Pancreas (tissue), 10 donors: ENCODE results near the gene TTC8. TPM values are rescaled to one million over a fixed set of nuclear protein-coding genes. Genes with fewer than 3 reads are reported as not detected.

Experiments
- ATAC-seq, 4 donors: fragments of 200-7000 bp; cut with Tn5 transposase; one replicate each; pipeline versions ENCODE4 v1.8.0 to v1.9.1; 2020; ENCODE audit warnings: mild to moderate bottlenecking in 4 of 4, moderate library complexity in 4 of 4
- DNase-seq, 6 donors: peaks; one replicate each; pipeline ENCODE4 v3.0.0-alpha.2; 2020
- FAIRE-seq: peaks from 2 replicates; lab custom pipeline; 2012; peaks lifted over from hg19 to GRCh38; lab: Jason Lieb, UNC
- H3K27ac ChIP-seq, 4 donors: fragments of 200-600 bp; sonication (generic); 1 replicate in 3 of 4; 2 replicates in 1 of 4; pipeline versions ENCODE4 v1.5.0 to v1.8.0; 2020
- H3K27me3 ChIP-seq, 4 donors: fragments of 200-600 bp; one replicate each; pipeline ENCODE4 v1.8.0; 2021
- H3K36me3 ChIP-seq, 3 donors: fragments of 200-600 bp; sonication (generic) in 1 of 3; one replicate each; pipeline versions ENCODE4 v1.5.0 to v1.8.0; 2020 to 2021
- H3K4me1 ChIP-seq, 3 donors: fragments of 200-600 bp; one replicate each; pipeline ENCODE4 v1.8.0; 2021
- H3K4me3 ChIP-seq, 4 donors: fragments of 200-600 bp; sonication (generic) in 2 of 4; one replicate each; pipeline versions ENCODE4 v1.5.0 to v1.8.0; 2020 to 2021
- H3K9me3 ChIP-seq, 4 donors: fragments of 200-600 bp; one replicate each; pipeline ENCODE4 v1.8.0; 2021
- WGBS, 2 donors: extraction: QIAGEN DNeasy Blood & Tissue Kit; methylation state at CpG; one replicate each; pipeline ENCODE4 v1.1.7; 2013; 5-methylcytosine and 5-hydroxymethylcytosine counted together
- intact Hi-C, 3 donors: fragments of 100-400 bp; cut with DNase I; formaldehyde crosslinking; loops; one replicate each; pipeline versions ENCODE4 v1.11.1 to v1.14.2; 2022
- polyA plus RNA-seq, 2 donors: library from polyadenylated mRNA; stranded (reverse); fragments of 200-250 nt; gene quantifications; one replicate each; pipeline ENCODE4 v1.2.3, GENCODE V29; 2013
- total RNA-seq, 6 donors: library from RNA; stranded (reverse); fragmentation: NEBNext Ultra II Directional in 4 of 6; extraction: Animal tissue kit (Norgen Biotek cat#: 25700) in 4 of 6; gene quantifications; one replicate each; pipeline versions ENCODE4 v1.2.1 to v1.2.4, GENCODE V29; 2021 to 2023
- TF ChIP-seq, protein P1 (sequence below), 4 donors: fragments of 200-600 bp; sonication (generic) in 3 of 4; IDR thresholded peaks; one replicate each; pipeline versions ENCODE4 v1.5.0 to v1.8.0; 2021; ENCODE audit warnings: antibody characterized with exemption in 4 of 4
- donor health status: healthy with polysubstance abuse.
- donor health status: DM: no; HTN: no; CAD: no; lungs with moderate emphysema.
- donor health status: DM: no; HTN: no; CAD: no.
- donor health status: control.
- donor health status: control.
- donor health status: Bipolar disorder and iron deficiency.
- donor health status: DM: yes; HTN: yes; CAD: no.
- donor health status: DM: no; HTN: no; CAD: no.
- donor health status: DM: no; HTN: no; CAD: no.
- donor health status: DM: yes; HTN: yes; CAD: no.

Gene TTC8
- total and polyA plus RNA-seq, 8 donors: 5.9 to 35.9 (median 10.2) TPM

DNA sequence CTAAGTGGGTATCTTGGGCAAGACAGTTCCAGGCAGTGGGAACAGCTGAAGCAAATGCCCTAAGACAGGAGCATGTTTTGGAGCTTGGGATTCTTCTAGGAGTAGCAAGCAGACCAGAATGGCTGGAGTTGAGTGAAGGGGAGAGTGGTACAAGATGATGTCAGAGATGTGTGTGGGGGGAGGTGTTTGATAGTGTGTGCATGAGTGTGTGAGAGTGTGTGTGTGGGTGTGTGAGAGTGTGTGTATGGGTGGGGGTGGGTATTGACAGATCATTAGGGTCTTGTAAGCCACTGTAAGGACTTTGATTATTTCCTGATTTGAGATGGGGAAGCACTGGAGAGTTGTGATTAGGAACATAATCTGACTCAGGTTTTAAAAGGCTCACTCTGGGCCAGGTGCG lies 78.4 kb downstream of the TTC8 start:
- ATAC-seq (no peak), FAIRE-seq (no peak), DNase-seq (no peak)
- Histone ChIP-seq H3K36me3 (no peaks in the 10 kb centered on the region), H3K4me3 (no peak overlapping the region), H3K27ac (no peak overlapping the region), H3K9me3 (no peaks in the 10 kb centered on the region), H3K27me3 (no peaks in the 10 kb centered on the region), H3K4me1 (no peaks in the 10 kb centered on the region)
- intact Hi-C loops: no loop called here
- WGBS, 2 donors: 78 to 100% methylated on average over 1 of the region's 1 CpG
- TF ChIP-seq, protein P1, sequence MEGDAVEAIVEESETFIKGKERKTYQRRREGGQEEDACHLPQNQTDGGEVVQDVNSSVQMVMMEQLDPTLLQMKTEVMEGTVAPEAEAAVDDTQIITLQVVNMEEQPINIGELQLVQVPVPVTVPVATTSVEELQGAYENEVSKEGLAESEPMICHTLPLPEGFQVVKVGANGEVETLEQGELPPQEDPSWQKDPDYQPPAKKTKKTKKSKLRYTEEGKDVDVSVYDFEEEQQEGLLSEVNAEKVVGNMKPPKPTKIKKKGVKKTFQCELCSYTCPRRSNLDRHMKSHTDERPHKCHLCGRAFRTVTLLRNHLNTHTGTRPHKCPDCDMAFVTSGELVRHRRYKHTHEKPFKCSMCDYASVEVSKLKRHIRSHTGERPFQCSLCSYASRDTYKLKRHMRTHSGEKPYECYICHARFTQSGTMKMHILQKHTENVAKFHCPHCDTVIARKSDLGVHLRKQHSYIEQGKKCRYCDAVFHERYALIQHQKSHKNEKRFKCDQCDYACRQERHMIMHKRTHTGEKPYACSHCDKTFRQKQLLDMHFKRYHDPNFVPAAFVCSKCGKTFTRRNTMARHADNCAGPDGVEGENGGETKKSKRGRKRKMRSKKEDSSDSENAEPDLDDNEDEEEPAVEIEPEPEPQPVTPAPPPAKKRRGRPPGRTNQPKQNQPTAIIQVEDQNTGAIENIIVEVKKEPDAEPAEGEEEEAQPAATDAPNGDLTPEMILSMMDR (IDR thresholded peaks at IDR 0.05): no peak

- ATAC-seq (no peak), DNase-seq (no peak), FAIRE-seq (no peak)
- H3K4me1 ChIP-seq: no peaks in the 10 kb centered on the region
- H3K27ac ChIP-seq: no peak overlapping the region
- 74 to 76% methylated on average over 3 of the region's 3 CpGs for WGBS, 2 donors
- H3K4me3 ChIP-seq: no peak overlapping the region
- intact Hi-C loops: no loop called here
- TF ChIP-seq, protein P1 (IDR thresholded peaks at IDR 0.05): no peak
- H3K9me3 ChIP-seq: no peaks in the 10 kb centered on the region
- H3K27me3 ChIP-seq: no peaks in the 10 kb centered on the region
- no peaks in the 10 kb centered on the region for H3K36me3 ChIP-seq
Observed at GRCh38 chr14:88904206-88904647, 79.8 kb downstream of the TTC8 start.

DNA sequence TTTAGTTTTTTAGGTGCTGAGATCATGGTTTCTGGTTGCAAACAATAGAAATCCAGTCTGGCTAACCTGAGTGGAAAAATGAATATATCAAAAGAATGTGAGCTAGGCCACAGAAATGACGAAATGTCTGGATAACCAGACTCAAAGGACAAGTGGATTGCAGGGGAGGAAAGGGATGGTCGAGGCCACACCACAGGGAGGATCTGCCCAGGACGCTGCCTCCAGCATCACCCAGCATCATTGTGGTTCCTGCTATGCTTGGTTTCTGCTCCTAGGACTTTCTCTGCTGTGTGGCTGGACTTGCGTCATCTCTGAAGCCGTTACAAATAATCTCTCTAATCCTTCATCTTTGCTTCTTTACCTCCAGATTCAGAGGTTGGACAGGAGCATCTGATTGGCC lies 80.4 kb downstream of the TTC8 start:
- intact Hi-C loops: no loop called here
- WGBS, 2 donors: 76 to 77% methylated on average over 5 of the region's 5 CpGs
- Histone ChIP-seq H3K27me3 (no peaks in the 10 kb centered on the region), H3K36me3 (no peaks in the 10 kb centered on the region), H3K27ac (no peak overlapping the region), H3K9me3 (no peaks in the 10 kb centered on the region), H3K4me1 (no peaks in the 10 kb centered on the region), H3K4me3 (no peak overlapping the region)
- no peak for FAIRE-seq
- ATAC-seq: no peak
- TF ChIP-seq, protein P1 (IDR thresholded peaks at IDR 0.05): no peak
- no peak for DNase-seq

- no peak for DNase-seq
- intact Hi-C loops: no loop called here
- WGBS, 2 donors: 68 to 70% methylated on average over 1 of the region's 1 CpG
Observed at GRCh38 chr14:88908216-88908615, 83.8 kb downstream of the TTC8 start.

GRCh38 chr14:88910386-88910785 lies 85.9 kb downstream of the TTC8 start:
- Histone ChIP-seq H3K27me3 (no peaks in the 10 kb centered on the region), H3K4me3 (no peak overlapping the region), H3K27ac (no peak overlapping the region), H3K9me3 (no peaks in the 10 kb centered on the region), H3K4me1 (no peaks in the 10 kb centered on the region), H3K36me3 (no peaks in the 10 kb centered on the region)
- intact Hi-C loops: no loop called here
- FAIRE-seq (no peak), ATAC-seq (no peak), DNase-seq (peak in 1 of 6 donors; percentile 45)
- TF ChIP-seq, protein P1 (IDR thresholded peaks at IDR 0.05): no peak
- 77 to 81% methylated on average over 6 of the region's 6 CpGs for WGBS, 2 donors

More at GRCh38 chr14:88908216-88908615, 83.8 kb downstream of the TTC8 start:
- ATAC-seq: no peak
- TF ChIP-seq, protein P1 (IDR thresholded peaks at IDR 0.05): no peak
- Histone ChIP-seq H3K36me3 (no peaks in the 10 kb centered on the region), H3K27ac (no peak overlapping the region), H3K4me1 (no peaks in the 10 kb centered on the region), H3K27me3 (no peaks in the 10 kb centered on the region), H3K9me3 (no peaks in the 10 kb centered on the region), H3K4me3 (no peak overlapping the region)
- FAIRE-seq: no peak
